D721Med (cell line): ENCODE results near the gene CBX3.

Experiments
- DNase-seq: peaks from one replicate; pipeline ENCODE4 v3.0.0; 2011; ENCODE audit warnings: low spot score; ENCODE audit not compliant: insufficient read length
- FAIRE-seq: peaks from 2 replicates; lab custom pipeline; 2011; peaks lifted over from hg19 to GRCh38; lab: Jason Lieb, UNC
- CTCF ChIP-seq: IDR thresholded peaks from 2 replicates; pipeline ENCODE4 v1.5.1; 2012; ENCODE audit warnings: mild to moderate bottlenecking, control low read depth; ENCODE audit not compliant: insufficient read depth; ENCODE audit errors: missing control alignments

The CBX3 gene

GRCh38 chr7:26178272-26178960 lies 23.1 kb upstream of the CBX3 start:
- no peak for FAIRE-seq
- DNase-seq = no peak
- TF ChIP-seq CTCF = no peak

DNA sequence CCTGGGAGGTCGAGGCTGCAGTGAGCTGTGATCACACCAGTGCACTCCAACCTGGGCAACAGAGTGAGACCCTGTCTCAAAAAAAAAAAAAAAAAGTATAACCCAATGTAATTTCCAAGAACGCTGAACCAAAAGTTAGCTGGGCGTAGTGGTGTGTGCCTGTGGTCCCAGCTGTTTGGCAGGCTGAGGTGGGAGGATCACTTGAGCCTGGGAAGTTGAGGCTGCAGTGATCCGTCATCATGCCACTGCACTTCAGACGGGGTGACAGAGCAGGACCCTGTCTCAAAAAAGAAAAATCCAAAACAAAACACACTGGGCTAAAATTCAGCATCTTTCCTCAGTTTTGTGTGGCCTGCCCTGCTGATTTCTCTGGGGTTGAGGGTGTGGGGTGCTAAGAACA lies 22.1 kb upstream of the CBX3 start:
- TF ChIP-seq CTCF = no peak
- DNase-seq (no peak), FAIRE-seq (no peak)

- TF ChIP-seq CTCF = no peak
- FAIRE-seq = no peak
- no peak for DNase-seq
Observed at GRCh38 chr7:26179826-26180497, 21.6 kb upstream of the CBX3 start.

- FAIRE-seq = no peak
- no peak for DNase-seq
- no peak for TF ChIP-seq CTCF
Observed at GRCh38 chr7:26180792-26181198, 20.8 kb upstream of the CBX3 start.

GRCh38 chr7:26181474-26182227 lies 19.9 kb upstream of the CBX3 start:
- FAIRE-seq (no peak), DNase-seq (no peak)
- no peak for TF ChIP-seq CTCF

GRCh38 chr7:26182283-26182682 lies 19.3 kb upstream of the CBX3 start:
- no peak for TF ChIP-seq CTCF
- DNase-seq (no peak), FAIRE-seq (no peak)
